ENCODE data around the gene SLC44A3.

DNA sequence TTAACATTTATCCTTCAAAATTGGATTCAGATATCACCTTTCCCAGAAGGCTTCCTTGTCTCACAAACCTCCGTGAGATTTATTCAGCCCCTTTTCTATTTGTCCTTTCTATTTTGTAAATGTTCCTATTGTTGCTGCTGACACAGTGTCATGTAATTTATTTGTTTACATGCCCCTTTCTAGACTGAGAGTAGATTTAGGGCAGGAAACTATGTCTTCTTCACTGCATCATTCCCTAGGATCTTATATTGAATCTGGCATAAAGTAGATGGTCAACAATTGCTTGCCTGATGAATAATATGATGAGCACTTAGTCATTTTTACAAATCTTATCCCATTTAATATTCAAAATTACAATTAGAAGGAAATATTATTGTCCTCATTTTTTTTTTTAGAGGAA lies 114.9 kb downstream of the SLC44A3 start:
- TF ChIP-seq CTCF (conservative IDR thresholded peaks at IDR 0.05; ENCODE audit: low read length) (no peak), EZH2phosphoT487 (IDR thresholded peaks at IDR 0.05; ENCODE audit: borderline replicate concordance) (no peak)

All from Loucy (cell line).